GM18907 (cell line): ENCODE measurements around the gene SAMD4A.
A peak's percentile ranks its signal among the peaks of the same experiment; 100 is the strongest.

Experiments
- ATAC-seq: cut with Tn5 transposase; IDR thresholded peaks from one replicate; pipeline ENCODE4 v1.9.1; 2021; ENCODE audit warnings: mild to moderate bottlenecking, moderate library complexity; ENCODE audit not compliant: unreplicated experiment

Gene SAMD4A

DNA sequence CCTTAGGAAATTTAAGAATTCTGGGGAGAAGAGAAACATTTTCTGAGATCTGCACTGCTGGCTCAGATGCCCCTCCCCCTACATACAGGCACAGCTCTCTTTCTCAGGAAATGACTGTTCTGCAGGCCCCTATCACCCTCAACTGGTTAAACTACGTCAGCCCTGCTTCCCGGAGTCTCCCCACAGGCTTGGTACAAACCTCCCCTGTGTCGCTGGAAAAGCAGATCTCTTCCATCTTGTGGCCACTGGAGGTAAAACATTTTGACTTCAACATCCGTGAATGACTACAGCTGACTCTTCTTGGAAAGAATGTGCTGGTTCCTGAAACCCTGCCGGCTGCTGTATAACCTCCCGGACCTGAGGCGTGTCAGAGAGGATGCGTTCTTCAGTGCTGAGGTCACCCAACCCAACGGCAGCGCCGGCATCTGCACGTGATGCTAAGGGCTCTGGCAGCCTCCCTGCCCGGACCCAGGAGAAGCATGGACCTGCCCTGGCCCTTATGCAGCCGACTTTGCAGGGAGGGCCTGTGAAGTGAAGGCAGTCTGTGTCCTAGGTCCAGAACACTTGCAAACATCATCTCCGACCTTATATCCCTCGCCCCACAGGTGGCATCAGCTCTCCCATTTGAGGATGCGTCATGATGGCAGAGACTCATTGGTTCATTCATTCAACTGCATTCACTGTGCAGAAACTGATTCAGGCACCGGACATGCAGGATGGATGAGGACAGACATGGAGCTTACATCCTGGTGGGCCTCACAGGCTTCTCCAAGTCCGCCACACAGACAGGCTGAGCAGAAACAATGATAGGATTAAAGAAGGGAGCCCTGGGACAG lies 206.5 kb downstream of the SAMD4A start:
- ATAC-seq = peak; percentile 67

DNA sequence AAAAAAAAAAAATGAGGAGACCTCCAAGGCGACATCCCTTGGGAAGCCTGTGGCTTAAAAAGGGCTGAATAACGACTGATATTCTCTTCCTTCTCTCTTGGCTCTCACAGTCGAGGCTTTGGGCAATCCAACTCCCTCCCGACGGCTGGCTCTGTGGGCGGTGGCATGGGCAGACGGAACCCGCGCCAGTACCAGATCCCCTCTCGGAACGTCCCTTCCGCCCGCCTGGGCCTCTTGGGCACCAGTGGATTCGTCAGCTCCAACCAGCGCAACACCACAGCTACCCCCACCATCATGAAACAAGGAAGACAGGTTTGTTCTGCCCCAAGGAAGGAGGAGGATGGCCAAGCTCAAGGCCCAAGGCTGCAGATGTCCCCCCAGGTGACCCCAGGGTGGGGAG lies 207.9 kb downstream of the SAMD4A start:
- ATAC-seq = no peak

DNA sequence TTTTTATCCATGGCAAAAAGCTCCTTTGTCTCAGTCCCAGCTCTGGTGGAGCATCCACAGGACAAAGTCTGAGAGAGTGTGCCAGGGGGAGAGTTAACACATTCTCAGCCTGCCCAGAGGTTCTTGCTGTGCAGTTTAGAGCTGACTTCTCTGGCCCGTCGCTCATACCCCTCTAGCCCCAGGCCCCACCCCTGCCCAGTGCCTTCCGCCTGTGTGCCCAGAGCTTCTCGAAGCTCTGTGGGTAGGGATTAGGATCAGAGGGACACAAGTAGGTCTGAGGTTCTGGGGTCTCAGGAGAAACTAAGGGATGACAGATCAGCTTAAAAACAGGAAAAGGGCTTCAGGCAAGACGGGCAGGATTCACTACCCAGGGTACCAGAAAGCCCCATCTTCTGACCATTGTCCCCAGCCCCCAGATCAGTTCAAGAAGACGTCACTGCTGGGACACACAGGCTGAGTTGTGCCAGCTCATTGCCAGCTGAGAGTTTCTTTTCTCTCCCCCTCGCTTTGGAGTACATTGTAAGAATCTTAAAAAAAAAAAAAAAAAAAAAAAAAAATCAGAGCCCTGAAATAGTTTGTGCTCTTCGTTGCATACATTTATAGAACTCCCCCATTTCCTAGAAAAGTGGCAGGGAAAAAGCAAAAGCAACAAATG lies 208.7 kb downstream of the SAMD4A start:
- ATAC-seq = no peak

DNA sequence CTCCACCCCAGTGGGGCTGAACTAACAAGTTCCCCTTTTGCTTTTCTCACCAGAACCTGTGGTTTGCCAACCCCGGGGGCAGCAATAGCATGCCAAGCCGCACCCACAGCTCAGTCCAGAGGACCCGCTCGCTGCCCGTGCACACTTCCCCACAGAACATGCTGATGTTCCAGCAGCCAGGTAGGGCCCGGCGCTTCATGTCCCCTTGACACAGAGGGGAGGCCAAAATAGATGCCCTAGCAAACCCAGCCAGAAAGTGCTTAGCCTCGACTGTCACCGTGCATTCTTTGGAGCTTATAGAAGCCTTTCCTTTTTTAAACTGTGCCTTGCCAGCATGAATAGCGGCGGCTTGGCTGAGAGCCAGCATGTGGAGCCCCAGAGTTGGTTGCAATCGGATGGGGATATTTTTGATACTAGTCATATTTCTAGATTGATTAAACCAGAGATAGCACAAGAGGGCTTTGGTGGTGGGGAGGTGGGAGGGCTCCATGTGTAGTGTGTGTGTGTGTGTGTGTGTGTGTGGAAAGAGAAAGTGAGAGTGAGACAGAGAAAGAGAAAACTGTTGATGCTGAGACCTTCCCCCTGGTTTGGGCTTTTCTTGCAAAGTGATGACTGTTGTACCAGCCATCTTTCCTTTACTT lies 209.6 kb downstream of the SAMD4A start:
- peak; percentile 49 for ATAC-seq

DNA sequence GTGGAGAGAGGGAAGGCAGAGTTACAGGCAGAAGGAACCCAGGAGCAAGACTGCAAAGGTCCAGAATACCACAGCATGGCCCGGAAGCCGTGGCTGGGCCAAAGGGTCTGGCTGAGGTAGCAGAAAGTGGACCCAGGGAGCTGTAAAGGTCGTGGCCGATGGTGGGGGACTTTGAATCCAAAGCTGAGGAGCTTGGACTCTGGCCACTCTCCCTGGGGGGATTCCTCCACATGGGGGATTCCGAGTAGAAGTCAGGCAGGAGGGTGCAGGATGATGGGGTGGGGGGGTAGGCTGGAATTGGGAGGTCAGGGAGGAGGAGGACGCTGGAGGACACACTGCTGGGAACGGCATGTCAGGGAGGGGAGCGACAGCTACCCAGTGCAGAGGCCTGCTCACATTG lies 210.5 kb downstream of the SAMD4A start:
- no peak for ATAC-seq

DNA sequence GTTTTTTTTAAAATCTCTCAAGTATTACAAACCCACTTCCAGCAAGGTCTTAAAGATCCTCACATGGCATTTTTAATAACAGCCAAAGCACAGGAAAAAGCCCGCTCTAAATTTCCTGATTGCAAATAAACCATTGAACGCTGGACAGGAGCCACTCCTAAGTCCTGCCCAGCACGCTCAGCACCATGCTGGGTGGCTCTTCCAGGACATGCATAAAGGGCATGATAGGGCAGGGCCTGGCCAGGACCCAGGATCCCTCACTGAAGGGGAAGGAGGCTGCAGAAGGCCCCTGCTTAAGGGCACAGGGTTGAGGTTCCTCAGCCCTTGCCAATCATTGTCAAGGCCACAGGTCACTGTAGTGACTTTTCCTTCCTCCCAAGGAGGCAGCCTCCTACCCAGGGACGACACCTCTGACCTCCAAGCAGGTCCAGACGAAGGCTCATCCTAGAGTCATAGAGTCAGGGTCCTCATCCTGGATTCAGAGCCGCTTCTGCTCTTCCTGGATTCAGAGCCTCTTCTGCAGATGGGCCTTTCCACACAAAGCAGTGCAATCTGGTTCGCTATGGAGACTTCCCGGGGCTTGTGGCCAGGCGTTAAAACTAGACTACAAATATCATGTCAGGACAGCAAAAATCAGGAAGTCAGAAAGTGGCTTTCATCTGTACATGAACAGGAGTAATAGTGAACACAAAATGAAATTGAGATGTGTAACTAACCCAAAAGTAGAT lies 211.9 kb downstream of the SAMD4A start:
- ATAC-seq = no peak

DNA sequence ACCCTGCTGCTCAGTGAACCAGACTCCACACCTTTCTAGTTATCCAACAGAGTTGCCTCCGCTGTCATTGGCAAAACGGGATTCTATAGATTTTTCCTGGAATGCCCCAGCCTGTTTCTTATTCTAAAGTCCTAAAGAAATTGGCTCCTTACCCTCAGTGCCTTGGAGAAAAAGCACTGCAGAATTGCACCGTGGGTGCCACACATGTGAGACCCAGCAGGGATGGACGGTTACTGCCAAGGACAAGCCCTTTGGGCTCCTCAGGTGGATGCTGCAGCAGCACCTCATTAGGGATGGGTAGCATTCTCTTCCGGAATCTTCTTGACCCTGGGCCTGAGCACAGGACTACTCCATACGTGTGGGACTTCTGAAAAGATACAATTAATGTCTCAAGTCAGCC lies 214.2 kb downstream of the SAMD4A start:
- ATAC-seq = no peak

DNA sequence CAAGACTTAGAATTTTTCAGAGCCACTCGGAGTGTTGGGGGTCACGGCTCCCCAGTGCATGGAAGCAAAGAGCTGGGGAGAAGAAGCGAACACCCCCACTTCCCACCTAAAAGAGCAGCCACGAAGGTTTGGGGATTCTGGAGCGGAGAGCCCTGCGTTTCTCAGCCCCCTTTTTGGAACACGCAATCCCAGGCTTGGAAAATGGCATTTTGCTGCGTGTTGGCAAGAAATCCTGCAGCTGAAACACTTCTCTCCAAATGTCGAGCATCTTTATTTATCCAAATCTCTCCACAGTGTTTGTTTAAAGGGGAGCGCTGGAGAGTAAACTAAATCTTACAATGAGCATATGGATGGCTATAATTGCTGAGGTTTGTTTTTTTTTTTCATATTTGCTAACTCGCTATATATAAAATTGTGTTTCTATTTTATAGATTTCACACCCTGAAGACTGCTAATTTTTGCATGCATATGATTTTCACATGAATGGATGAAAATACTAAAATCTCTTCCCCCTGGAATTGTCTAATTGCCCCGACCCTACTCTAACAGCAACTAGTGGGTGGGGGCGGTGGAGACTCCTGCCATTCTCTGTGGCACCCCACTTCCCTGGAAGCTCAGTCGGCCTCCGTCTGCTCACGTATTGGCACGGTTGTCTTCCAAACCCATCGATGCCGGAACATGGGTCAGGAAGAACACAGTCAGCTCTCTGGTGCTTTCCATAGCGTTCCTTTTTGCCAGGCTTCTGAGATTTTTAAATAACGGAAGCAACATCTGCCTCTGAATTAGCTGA lies 215.2 kb downstream of the SAMD4A start:
- ATAC-seq = no peak

DNA sequence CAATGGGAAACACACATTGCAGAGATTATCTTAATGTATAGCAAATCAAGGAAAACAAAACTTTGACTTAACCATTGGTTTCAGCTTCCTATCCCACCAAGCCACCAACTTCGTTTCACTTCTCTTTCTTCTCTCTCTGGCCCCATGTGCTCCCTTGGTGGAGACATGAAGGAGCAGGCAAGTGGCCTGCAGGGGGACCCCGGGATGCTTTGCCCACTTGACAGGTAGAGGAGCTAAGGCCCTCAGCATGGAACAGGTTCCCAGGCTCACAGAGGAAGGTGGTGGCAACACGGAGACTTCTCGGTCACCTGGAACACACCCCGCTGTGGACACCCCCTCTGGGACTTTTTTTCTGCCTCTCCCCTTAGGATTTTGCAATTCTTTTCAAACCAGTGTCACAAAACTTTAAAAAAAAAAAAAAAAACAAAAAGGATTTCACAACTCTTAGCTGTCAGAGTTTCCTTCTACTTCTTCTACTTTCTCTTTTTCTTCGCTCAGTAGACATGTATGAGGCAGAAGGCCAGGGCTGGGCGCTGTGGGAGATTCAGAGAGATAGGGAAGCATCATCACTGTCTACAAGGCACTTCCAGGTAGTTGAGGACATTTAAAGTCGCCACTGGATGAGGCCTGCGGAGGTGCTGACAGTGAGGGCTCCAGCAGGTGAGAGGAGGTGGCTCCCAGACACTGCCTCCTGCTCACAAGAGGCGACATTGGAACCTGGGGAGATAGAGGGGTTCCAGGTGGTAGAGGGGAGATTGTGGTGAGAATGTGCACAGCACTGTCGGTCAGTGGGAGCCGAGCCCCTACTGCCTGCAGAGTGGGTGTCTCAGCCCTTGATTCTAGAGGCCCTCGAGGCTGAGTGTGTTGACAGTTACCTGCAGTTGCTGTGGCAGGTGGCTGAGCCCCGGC lies 216.1 kb downstream of the SAMD4A start:
- peak; percentile 87 for ATAC-seq

DNA sequence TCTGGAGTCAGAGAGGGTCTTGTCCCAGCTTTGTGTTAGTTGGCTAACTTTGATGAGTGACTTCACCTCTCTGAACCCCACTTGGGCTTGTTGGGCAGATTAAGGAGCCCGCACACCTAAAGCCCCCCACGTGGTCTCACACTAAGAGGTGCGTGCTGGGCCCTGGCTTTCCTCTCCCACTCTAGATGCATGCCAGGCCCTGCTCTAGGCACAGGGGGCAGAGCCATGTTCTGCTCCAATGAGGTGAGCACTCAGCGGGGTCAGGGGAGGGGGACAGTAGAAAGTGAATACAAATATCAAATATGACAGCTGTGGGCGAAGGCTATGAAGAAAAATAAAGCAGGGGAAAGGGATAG lies 216.7 kb downstream of the SAMD4A start:
- ATAC-seq = no peak

DNA sequence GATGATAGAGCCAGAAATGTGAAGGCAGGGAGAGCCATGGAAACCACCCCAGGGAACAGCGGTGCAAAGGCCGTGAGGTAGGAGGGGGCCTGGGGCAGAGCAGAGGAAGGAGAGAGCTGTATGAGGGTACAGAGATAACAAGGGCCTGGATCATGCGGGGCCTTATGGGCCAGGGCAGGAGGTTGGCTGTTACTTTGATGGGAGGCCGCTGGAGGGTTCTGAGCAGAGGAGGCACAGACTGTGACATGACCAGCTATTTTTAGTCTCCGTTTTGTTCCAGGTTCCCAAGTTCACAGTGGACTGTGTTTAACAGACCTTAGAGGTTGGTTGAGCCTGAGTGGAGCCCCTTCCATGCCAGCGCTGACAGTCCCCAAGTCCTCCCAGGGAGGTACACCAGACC lies 217.1 kb downstream of the SAMD4A start:
- ATAC-seq = no peak

DNA sequence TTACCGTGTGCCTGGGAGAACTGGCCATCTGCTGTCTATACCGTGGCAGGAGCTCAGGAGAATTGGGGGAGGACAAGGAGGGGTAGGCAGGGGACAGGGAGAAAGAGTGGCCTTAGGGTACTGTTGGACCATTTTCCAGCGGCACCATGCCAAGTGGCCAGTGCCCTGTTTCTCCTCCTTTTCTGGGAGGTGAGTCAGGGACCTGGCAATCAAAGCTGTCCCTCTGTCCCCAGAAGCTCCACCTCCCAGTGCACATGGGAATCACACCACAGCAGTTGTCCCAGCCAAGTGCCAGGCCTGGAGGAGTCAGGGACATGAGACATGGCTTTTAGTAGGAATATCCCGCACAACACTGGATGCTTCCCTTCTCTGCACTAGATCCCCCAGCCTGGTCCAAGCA lies 217.7 kb downstream of the SAMD4A start:
- no peak for ATAC-seq

DNA sequence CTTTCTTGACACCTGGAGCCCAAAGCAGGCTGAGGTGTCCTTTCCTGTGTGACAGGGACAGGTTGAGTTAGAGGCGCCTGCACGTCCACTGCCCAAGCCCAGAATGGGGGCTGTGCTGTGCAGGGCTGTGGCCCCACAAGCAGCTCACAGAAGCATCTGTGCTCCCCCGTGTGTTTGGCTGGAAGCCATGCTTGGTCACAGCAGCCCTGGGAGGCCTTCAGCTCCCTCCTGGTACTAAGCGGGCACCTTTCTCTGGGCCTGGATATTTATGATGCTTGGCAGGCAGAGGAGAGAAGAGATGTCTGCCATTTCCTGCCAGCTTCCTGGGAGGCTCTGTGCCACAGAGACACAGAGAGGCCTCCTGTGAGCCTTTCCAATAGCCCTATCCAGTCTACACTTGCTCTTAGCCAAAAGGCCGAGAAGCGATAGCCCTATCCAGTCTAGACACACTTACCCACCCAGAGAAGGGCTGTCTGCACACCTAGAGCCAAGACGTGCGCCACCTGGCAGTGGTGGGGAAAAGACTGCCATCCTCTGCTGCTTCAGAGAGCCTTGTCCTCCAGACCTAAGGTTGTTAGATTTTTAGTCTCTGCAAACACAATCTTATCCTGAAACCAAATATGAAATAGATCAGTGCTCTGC lies 218.3 kb downstream of the SAMD4A start:
- ATAC-seq = no peak

DNA sequence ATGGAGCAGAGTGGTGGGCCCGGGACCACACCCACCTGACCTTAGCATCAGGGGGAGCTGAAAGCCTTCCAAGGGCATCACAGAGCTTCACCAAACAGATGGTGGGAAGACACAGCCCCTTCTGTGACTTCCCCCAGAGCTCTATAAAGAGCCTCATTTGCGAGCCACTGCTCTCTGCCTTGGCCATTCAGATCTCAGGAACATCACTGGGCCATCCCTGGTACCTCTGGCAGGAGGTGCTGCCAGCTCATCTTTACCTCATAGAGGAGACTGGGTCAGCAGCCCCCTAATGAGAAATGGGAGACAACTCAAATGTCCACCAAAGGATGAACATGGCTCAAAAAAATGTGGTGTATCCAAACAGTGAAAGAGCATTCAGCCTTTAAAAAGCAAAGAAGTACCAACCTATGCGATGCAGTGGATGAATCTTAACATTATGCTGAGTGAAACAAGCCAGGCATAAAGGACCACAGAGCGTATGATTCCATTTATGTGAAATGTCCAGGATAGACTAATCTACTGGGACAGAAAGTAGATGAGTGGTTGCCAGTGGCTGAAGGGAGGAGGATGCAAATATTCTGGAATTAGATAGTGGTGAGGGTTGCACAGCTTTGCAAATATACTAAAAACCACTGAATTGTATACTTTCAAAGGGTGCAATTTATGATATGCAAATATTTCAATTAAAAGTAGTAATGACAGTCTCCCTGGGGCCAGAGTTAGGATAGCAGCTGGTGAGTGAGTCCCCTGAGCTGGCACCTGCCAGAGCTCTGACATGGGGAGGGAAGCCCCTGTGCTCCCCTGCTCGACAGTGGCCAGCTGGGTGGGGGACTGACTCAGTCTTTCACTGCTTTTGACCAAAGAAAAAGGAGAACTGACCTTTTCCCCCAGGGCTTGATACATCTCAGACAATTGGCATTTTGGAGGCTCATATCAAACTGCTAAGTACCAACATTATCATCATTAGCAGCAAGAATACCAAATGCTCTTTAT lies 219.1 kb downstream of the SAMD4A start:
- no peak for ATAC-seq

DNA sequence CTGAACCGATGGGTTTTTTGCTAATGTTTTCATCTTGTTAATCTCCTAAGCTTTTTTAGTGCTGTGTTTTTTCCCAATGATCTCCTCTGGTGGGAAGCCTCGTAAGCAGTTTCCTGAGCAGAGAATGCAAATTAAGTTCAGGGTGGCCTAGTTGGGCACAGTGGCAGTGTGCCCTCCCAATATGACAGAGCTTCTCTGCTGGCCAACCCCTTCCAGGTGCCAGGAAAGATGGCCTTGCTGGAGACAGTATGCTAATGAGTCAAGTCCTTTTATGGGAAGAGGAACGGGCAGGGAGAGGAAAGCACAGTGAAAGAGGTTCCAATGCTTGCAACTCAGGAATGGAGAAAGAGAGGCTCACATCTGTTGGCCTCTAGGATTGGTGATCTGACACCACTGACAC lies 219.9 kb downstream of the SAMD4A start:
- no peak for ATAC-seq

DNA sequence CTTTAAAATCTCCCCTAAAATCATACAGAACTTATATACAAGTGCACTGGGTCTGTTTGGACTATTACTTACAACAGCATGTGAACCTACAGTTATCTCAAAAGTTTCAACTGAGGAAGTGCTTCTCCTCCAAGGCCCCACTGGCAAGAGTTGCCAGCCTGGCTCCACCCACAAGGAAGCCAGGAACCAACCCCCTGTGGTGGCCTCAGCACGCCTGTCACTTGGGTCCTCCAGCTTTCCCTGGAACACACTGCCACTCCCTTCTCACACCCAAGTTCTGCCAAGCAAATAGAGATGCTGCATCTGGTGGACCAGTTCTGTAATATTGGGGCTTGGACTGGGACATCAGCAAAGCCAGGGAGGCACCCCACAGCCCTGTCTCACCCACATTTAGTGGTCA lies 220.3 kb downstream of the SAMD4A start:
- no peak for ATAC-seq

DNA sequence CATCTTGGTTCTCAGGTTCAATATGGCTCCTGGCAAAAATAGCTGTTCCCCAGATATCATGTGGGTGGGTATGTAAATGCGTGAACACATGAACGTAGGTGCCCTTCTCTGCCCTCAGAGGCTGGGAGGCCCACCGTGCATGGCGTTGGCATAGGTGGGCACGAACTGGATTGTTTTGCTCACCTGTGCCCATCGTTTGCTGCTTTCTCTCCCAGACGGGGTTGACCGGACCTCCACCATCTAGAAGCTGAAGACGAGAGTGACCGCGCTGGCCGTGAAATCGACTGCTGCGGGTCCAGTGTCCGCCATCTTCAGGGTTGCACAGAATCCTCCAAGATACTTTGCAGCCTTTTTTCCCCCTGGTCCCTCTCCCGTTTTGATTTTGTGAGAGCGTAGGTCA lies 221.8 kb downstream of the SAMD4A start:
- no peak for ATAC-seq

DNA sequence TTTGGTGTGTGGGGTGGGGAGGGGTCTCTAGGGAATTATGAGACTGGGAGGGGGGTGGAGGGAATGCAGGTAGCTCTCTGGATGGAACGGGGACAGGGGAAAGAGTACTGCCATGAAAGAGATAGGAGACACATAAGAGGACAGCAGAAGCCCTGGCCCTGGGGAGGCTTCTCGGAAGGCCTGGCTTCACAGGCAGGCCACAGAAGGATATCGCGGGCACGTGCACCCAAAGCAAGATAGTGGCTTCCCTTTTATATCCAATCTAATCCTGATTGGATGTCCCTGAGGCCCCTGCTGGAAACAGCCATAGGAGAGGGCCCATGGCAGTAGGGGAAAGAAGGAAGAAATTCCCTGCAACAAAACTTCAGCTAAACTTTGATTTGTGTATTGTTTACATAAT lies 222.2 kb downstream of the SAMD4A start:
- no peak for ATAC-seq
